Vagina (tissue), 2 donors: Measurements from ENCODE around the gene DHRS2. TPM values are rescaled to one million over a fixed set of nuclear protein-coding genes. Genes with fewer than 3 reads are reported as not detected.
"Not testable (repeated sequence)": the region's sequence is repeated elsewhere in the genome, so short reads cannot be mapped to it uniquely, and the experiment has no call there.

ENCODE experiments used
- DNase-seq, 2 donors: peaks; one replicate each; pipeline ENCODE4 v3.0.0-alpha.2; 2017; ENCODE audit errors: extremely low spot score in 2 of 2
- H3K27ac ChIP-seq: fragments of 200-600 bp; sonication (generic); one replicate; pipeline ENCODE4 v1.5.1; 2019
- H3K27me3 ChIP-seq: fragments of 200-600 bp; sonication (generic); one replicate; pipeline ENCODE4 v1.5.1; 2019
- H3K36me3 ChIP-seq, 2 donors: fragments of 200-600 bp; sonication (generic); one replicate each; pipeline ENCODE4 v1.5.1; 2017 to 2019
- H3K4me1 ChIP-seq: fragments of 200-600 bp; sonication (generic); one replicate; pipeline ENCODE4 v1.5.1; 2019
- H3K4me3 ChIP-seq, 2 donors: fragments of 200-600 bp; sonication (generic); 1 replicate in 1 of 2; 2 replicates in 1 of 2; pipeline ENCODE4 v1.5.1; 2016 to 2019
- H3K9me3 ChIP-seq: fragments of 200-600 bp; sonication (generic); one replicate; pipeline ENCODE4 v1.5.1; 2019
- CTCF ChIP-seq, 3 experiments: fragments of 450-650 bp in 2 of 3; fragments of 200-600 bp in 1 of 3; sonication (generic) in 1 of 3; IDR thresholded peaks; one replicate each; pipeline ENCODE4 v1.5.1; 2017 to 2019; ENCODE audit warnings: antibody characterized with exemption in 3 of 3, mild to moderate bottlenecking in 2 of 3, moderate library complexity in 2 of 3
- POLR2A ChIP-seq, 2 donors: fragments of 450-650 bp; IDR thresholded peaks; one replicate each; pipeline ENCODE4 v1.6.1; 2017; ENCODE audit warnings: antibody characterized with exemption in 2 of 2, mild to moderate bottlenecking in 2 of 2, moderate library complexity in 2 of 2
- POLR2AphosphoS5 ChIP-seq, 2 donors: sonication (generic); formaldehyde crosslinking; IDR thresholded peaks; one replicate each; pipeline ENCODE4 v1.9.0; 2017; ENCODE audit warnings: antibody characterized with exemption in 2 of 2, mild to moderate bottlenecking in 2 of 2, low read depth in 1 of 2; ENCODE audit not compliant: insufficient read depth in 1 of 2
- intact Hi-C: fragments of 100-400 bp; cut with DNase I; formaldehyde crosslinking; loops from one replicate; pipeline ENCODE4 v1.15.1; 2023
- total RNA-seq: library from RNA; depleted of rRNA; stranded (reverse); fragments of >200 nt; gene quantifications from one replicate; pipeline ENCODE4 v1.2.3, GENCODE V29; 2016

Gene DHRS2
- total RNA-seq, result 0.25 TPM

- H3K9me3 ChIP-seq, result no peaks in the 10 kb centered on the region
- no peaks in the 10 kb centered on the region for H3K36me3 ChIP-seq
- H3K4me1 ChIP-seq, result peaks cover 29% of the 10 kb centered on the region
- DNase-seq, result no peak
- H3K27ac ChIP-seq, result no peak within 1 kb of the TSS
- intact Hi-C loops, result loop anchor here (10.0 kb wide), 1 partner anchor 298 kb away; no protein-coding TSS in a partner anchor
- TF ChIP-seq POLR2A (IDR thresholded peaks at IDR 0.05) (no peak), POLR2AphosphoS5 (IDR thresholded peaks at IDR 0.05; ENCODE audit: insufficient read depth in 1 of 2, low read depth in 1 of 2) (no peak), CTCF (IDR thresholded peaks at IDR 0.05) (no peak)
- no peak within 1 kb of the TSS for H3K4me3 ChIP-seq
- no peaks in the 10 kb centered on the region for H3K27me3 ChIP-seq
Measured at GRCh38 chr14:23636317-23637211, at the start of gene DHRS2. TSS of gene DHRS2 (plus strand) at chr14:23636364. CDS start at chr14:23638865, 2,501 bp downstream.

GRCh38 chr14:23588884-23589598, 47.1 kb upstream of the DHRS2 start:
- Histone ChIP-seq H3K27ac (no peak overlapping the region), H3K27me3 (no peaks in the 10 kb centered on the region), H3K36me3 (no peaks in the 10 kb centered on the region), H3K4me3 (no peak overlapping the region), H3K9me3 (no peaks in the 10 kb centered on the region), H3K4me1 (no peaks in the 10 kb centered on the region)
- no peak for TF ChIP-seq POLR2A (IDR thresholded peaks at IDR 0.05)
- peak; percentile 25 to 59 (median 31) for TF ChIP-seq CTCF (IDR thresholded peaks at IDR 0.05)
- DNase-seq, result no peak
- intact Hi-C loops, result no loop called here

- DNase-seq, result no peak
- no peaks in the 10 kb centered on the region for H3K27me3 ChIP-seq
- TF ChIP-seq CTCF (IDR thresholded peaks at IDR 0.05) (no peak), POLR2AphosphoS5 (IDR thresholded peaks at IDR 0.05; ENCODE audit: insufficient read depth in 1 of 2, low read depth in 1 of 2) (no peak), POLR2A (IDR thresholded peaks at IDR 0.05) (no peak)
- no peaks in the 10 kb centered on the region for H3K36me3 ChIP-seq
- no peak overlapping the region for H3K4me3 ChIP-seq
- no peak overlapping the region for H3K27ac ChIP-seq
- intact Hi-C loops, result no loop called here
- H3K4me1 ChIP-seq, result no peaks in the 10 kb centered on the region
- H3K9me3 ChIP-seq, result no peaks in the 10 kb centered on the region
Measured at GRCh38 chr14:23589606-23590005, 46.6 kb upstream of the DHRS2 start.

GRCh38 chr14:23590198-23590597, 46.0 kb upstream of the DHRS2 start:
- no peak for DNase-seq
- TF ChIP-seq POLR2A (IDR thresholded peaks at IDR 0.05) (no peak), POLR2AphosphoS5 (IDR thresholded peaks at IDR 0.05; ENCODE audit: insufficient read depth in 1 of 2, low read depth in 1 of 2) (no peak), CTCF (IDR thresholded peaks at IDR 0.05) (no peak)
- Histone ChIP-seq H3K4me3 (no peak overlapping the region), H3K27me3 (no peaks in the 10 kb centered on the region), H3K4me1 (no peaks in the 10 kb centered on the region), H3K9me3 (no peaks in the 10 kb centered on the region), H3K36me3 (no peaks in the 10 kb centered on the region), H3K27ac (no peak overlapping the region)
- intact Hi-C loops, result no loop called here

GRCh38 chr14:23594191-23594590, 42.0 kb upstream of the DHRS2 start:
- H3K9me3 ChIP-seq, H3K4me1 ChIP-seq, H3K27me3 ChIP-seq, H3K27ac ChIP-seq, H3K36me3 ChIP-seq, H3K4me3 ChIP-seq, DNase-seq, intact Hi-C loops: not testable (repeated sequence)
